HEK293 (cell line): ENCODE data around the gene NUP85.
A peak's percentile ranks its signal among the peaks of the same experiment; 100 is the strongest.

Source experiments
- EGR2 ChIP-seq: fragments of 450-650 bp; formaldehyde crosslinking; IDR thresholded peaks from 2 replicates; pipeline ENCODE4 v1.5.1; 2016; ENCODE audit warnings: low read depth, missing biosample characterization, missing genetic modification characterization
- GFI1B ChIP-seq: fragments of 450-650 bp; formaldehyde crosslinking; IDR thresholded peaks from 2 replicates; pipeline ENCODE4 v1.5.1; 2016; ENCODE audit warnings: missing biosample characterization, missing genetic modification characterization
- GLI2 ChIP-seq: fragments of 450-650 bp; formaldehyde crosslinking; IDR thresholded peaks from 2 replicates; pipeline ENCODE4; 2017; ENCODE audit warnings: missing biosample characterization, missing genetic modification characterization, low read depth, borderline replicate concordance
- GLIS2 ChIP-seq: fragments of 450-650 bp; formaldehyde crosslinking; IDR thresholded peaks from 2 replicates; pipeline ENCODE4 v1.5.1; 2016; ENCODE audit warnings: missing biosample characterization, missing genetic modification characterization
- OSR2 ChIP-seq: fragments of 450-650 bp; formaldehyde crosslinking; IDR thresholded peaks from 2 replicates; pipeline ENCODE4 v1.5.1; 2016; ENCODE audit warnings: missing biosample characterization, missing genetic modification characterization
- PATZ1 ChIP-seq: fragments of 450-650 bp; formaldehyde crosslinking; IDR thresholded peaks from 2 replicates; pipeline ENCODE4 v1.5.1; 2016; ENCODE audit warnings: missing biosample characterization, missing genetic modification characterization
- SP2 ChIP-seq: fragments of 450-650 bp; formaldehyde crosslinking; IDR thresholded peaks from 2 replicates; pipeline ENCODE4 v1.5.1; 2016; ENCODE audit warnings: missing biosample characterization, missing genetic modification characterization
- SP3 ChIP-seq: fragments of 450-650 bp; formaldehyde crosslinking; IDR thresholded peaks from 2 replicates; pipeline ENCODE4 v1.5.1; 2016; ENCODE audit warnings: missing biosample characterization, missing genetic modification characterization
- WT1 ChIP-seq: fragments of 450-650 bp; formaldehyde crosslinking; IDR thresholded peaks from 2 replicates; pipeline ENCODE4 v1.5.1; 2016; ENCODE audit warnings: missing biosample characterization, missing genetic modification characterization
- YY1 ChIP-seq: fragments of 450-650 bp; formaldehyde crosslinking; IDR thresholded peaks from 2 replicates; pipeline ENCODE4 v1.5.1; 2018; ENCODE audit warnings: missing biosample characterization, missing genetic modification characterization
- ZBTB17 ChIP-seq: fragments of 450-650 bp; formaldehyde crosslinking; IDR thresholded peaks from 2 replicates; pipeline ENCODE4 v1.5.1; 2016; ENCODE audit warnings: missing biosample characterization, missing genetic modification characterization
- ZFHX2 ChIP-seq: fragments of 450-650 bp; formaldehyde crosslinking; conservative IDR thresholded peaks from 2 replicates; pipeline ENCODE4 v1.5.1; 2016; ENCODE audit warnings: missing biosample characterization, missing genetic modification characterization
- ZNF148 ChIP-seq: fragments of 450-650 bp; formaldehyde crosslinking; IDR thresholded peaks from 2 replicates; pipeline ENCODE4 v1.5.0; 2017; ENCODE audit warnings: missing biosample characterization, missing genetic modification characterization, borderline replicate concordance
- ZNF175 ChIP-seq: fragments of 450-650 bp; formaldehyde crosslinking; IDR thresholded peaks from 2 replicates; pipeline ENCODE4 v1.5.1; 2016; ENCODE audit warnings: missing biosample characterization, missing genetic modification characterization
- ZNF221 ChIP-seq: fragments of 450-650 bp; formaldehyde crosslinking; IDR thresholded peaks from 2 replicates; pipeline ENCODE4 v1.5.1; 2017; ENCODE audit warnings: missing biosample characterization, missing genetic modification characterization, borderline replicate concordance
- ZNF23 ChIP-seq: fragments of 450-650 bp; formaldehyde crosslinking; IDR thresholded peaks from 2 replicates; pipeline ENCODE4 v1.5.1; 2016; ENCODE audit warnings: missing biosample characterization, missing genetic modification characterization, borderline replicate concordance
- ZNF248 ChIP-seq: fragments of 450-650 bp; formaldehyde crosslinking; IDR thresholded peaks from 2 replicates; pipeline ENCODE4 v1.5.1; 2017; ENCODE audit warnings: missing biosample characterization, missing genetic modification characterization
- ZNF404 ChIP-seq: fragments of 450-650 bp; formaldehyde crosslinking; IDR thresholded peaks from 2 replicates; pipeline ENCODE4 v1.5.1; 2017; ENCODE audit warnings: missing biosample characterization, missing genetic modification characterization
- ZNF423 ChIP-seq: fragments of 450-650 bp; formaldehyde crosslinking; IDR thresholded peaks from 2 replicates; pipeline ENCODE4 v1.5.1; 2016; ENCODE audit warnings: missing biosample characterization, missing genetic modification characterization
- ZNF433 ChIP-seq: fragments of 450-650 bp; formaldehyde crosslinking; IDR thresholded peaks from 2 replicates; pipeline ENCODE4 v1.5.1; 2016; ENCODE audit warnings: missing biosample characterization, missing genetic modification characterization, low read depth
- ZNF501 ChIP-seq: fragments of 450-650 bp; formaldehyde crosslinking; IDR thresholded peaks from 2 replicates; pipeline ENCODE4 v1.5.1; 2016; ENCODE audit warnings: missing biosample characterization, missing genetic modification characterization
- ZNF510 ChIP-seq: fragments of 450-650 bp; formaldehyde crosslinking; IDR thresholded peaks from 2 replicates; pipeline ENCODE4 v1.5.1; 2018; ENCODE audit warnings: mild to moderate bottlenecking, missing genetic modification characterization, missing biosample characterization; ENCODE audit not compliant: insufficient replicate concordance
- ZNF514 ChIP-seq: fragments of 450-650 bp; formaldehyde crosslinking; IDR thresholded peaks from 2 replicates; pipeline ENCODE4 v1.5.1; 2016; ENCODE audit warnings: missing biosample characterization, missing genetic modification characterization
- ZNF548 ChIP-seq: fragments of 450-650 bp; formaldehyde crosslinking; IDR thresholded peaks from 2 replicates; pipeline ENCODE4 v1.5.1; 2016; ENCODE audit warnings: missing biosample characterization, missing genetic modification characterization
- ZNF596 ChIP-seq: fragments of 450-650 bp; IDR thresholded peaks from 2 replicates; pipeline ENCODE4 v1.5.0; 2018; ENCODE audit warnings: missing biosample characterization, mild to moderate bottlenecking, missing genetic modification characterization, moderate library complexity
- ZNF626 ChIP-seq: fragments of 450-650 bp; sonication (Bioruptor Pico); formaldehyde crosslinking; IDR thresholded peaks from 2 replicates; pipeline ENCODE4 v1.5.1; 2018; ENCODE audit warnings: missing biosample characterization, missing genetic modification characterization, inconsistent platforms
- ZNF645 ChIP-seq: fragments of 450-650 bp; formaldehyde crosslinking; IDR thresholded peaks from 2 replicates; pipeline ENCODE4; 2016; ENCODE audit warnings: missing biosample characterization, missing genetic modification characterization
- ZNF791 ChIP-seq: fragments of 450-650 bp; formaldehyde crosslinking; IDR thresholded peaks from 2 replicates; pipeline ENCODE4 v1.5.1; 2016; ENCODE audit warnings: missing biosample characterization, missing genetic modification characterization
- ZSCAN16 ChIP-seq: fragments of 450-650 bp; formaldehyde crosslinking; IDR thresholded peaks from 2 replicates; pipeline ENCODE4 v1.5.1; 2016; ENCODE audit warnings: missing biosample characterization, missing genetic modification characterization
- TF ChIP-seq, protein P1 (sequence below): fragments of 450-650 bp; formaldehyde crosslinking; IDR thresholded peaks from 2 replicates; pipeline ENCODE4 v1.5.1; 2016; ENCODE audit warnings: missing biosample characterization, missing genetic modification characterization, borderline replicate concordance
- TF ChIP-seq, protein P2 (sequence below): fragments of 450-650 bp; formaldehyde crosslinking; IDR thresholded peaks from 2 replicates; pipeline ENCODE4 v1.5.1; 2016; ENCODE audit warnings: missing biosample characterization, missing genetic modification characterization

NUP85 gene

DNA sequence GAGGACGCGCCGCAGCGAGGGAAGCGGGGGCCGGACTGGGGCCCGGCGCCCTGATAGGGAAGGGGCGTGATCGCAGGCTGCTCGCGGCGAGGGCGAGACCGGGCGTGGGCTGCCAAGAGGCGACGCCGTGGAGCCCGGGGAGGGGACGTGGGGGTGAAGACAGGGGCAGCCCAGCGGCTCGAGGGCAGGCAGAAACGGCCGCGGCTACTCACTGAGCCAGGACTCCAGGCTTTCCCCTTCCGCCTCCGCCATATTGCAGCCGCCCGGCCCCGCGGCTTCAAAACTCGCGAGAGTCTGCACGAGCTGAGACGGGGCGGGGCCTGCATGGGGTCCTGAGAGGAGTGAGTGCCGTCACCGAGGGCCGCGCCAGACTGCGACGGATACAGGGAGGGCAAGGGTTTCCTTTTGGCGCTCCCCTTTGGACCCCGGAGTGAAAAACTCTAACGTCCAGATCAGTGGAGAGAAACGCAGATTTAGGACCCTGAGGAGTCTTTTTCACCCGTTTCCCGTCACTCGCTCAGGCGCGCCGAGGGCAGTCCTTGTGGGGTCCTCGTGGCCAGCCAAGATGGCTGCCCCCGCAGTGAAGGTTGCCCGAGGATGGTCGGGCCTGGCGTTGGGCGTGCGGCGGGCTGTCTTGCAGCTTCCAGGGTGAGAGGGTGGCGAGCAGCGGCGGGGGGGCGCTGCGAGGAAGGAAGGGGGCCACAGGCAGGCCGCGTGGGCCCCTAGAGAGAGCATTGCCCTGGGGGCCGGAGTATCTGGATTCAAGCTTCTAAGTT is 56.0 kb downstream of the NUP85 start, which contains the start of the genes GGA3 and MRPS7 (continued):
- TF ChIP-seq, protein P1, sequence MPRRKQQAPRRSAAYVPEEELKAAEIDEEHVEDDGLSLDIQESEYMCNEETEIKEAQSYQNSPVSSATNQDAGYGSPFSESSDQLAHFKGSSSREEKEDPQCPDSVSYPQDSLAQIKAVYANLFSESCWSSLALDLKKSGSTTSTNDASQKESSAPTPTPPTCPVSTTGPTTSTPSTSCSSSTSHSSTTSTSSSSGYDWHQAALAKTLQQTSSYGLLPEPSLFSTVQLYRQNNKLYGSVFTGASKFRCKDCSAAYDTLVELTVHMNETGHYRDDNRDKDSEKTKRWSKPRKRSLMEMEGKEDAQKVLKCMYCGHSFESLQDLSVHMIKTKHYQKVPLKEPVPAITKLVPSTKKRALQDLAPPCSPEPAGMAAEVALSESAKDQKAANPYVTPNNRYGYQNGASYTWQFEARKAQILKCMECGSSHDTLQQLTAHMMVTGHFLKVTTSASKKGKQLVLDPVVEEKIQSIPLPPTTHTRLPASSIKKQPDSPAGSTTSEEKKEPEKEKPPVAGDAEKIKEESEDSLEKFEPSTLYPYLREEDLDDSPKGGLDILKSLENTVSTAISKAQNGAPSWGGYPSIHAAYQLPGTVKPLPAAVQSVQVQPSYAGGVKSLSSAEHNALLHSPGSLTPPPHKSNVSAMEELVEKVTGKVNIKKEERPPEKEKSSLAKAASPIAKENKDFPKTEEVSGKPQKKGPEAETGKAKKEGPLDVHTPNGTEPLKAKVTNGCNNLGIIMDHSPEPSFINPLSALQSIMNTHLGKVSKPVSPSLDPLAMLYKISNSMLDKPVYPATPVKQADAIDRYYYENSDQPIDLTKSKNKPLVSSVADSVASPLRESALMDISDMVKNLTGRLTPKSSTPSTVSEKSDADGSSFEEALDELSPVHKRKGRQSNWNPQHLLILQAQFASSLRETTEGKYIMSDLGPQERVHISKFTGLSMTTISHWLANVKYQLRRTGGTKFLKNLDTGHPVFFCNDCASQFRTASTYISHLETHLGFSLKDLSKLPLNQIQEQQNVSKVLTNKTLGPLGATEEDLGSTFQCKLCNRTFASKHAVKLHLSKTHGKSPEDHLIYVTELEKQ, result no peak
- TF ChIP-seq YY1, result peak; percentile 95
- TF ChIP-seq ZNF514 (tag by site-specific recombination), result no peak
- TF ChIP-seq ZNF548 (tag by site-specific recombination), result no peak
- peak; percentile 97 for TF ChIP-seq SP3 (tag by site-specific recombination)
- no peak for TF ChIP-seq ZNF645 (tag by site-specific recombination)
- TF ChIP-seq EGR2, result peak; percentile 81
- no peak for TF ChIP-seq ZNF248 (tag by site-specific recombination)
- no peak for TF ChIP-seq OSR2
- TF ChIP-seq ZNF423 (tag by site-specific recombination), result no peak
- TF ChIP-seq GLI2 (tag by site-specific recombination), result no peak
- TF ChIP-seq, protein P2, sequence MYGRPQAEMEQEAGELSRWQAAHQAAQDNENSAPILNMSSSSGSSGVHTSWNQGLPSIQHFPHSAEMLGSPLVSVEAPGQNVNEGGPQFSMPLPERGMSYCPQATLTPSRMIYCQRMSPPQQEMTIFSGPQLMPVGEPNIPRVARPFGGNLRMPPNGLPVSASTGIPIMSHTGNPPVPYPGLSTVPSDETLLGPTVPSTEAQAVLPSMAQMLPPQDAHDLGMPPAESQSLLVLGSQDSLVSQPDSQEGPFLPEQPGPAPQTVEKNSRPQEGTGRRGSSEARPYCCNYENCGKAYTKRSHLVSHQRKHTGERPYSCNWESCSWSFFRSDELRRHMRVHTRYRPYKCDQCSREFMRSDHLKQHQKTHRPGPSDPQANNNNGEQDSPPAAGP (tag by site-specific recombination), result peak; percentile 85
- TF ChIP-seq ZNF791, result no peak
- no peak; the same call in 1 of the 2 replicates for TF ChIP-seq ZBTB17 (tag by site-specific recombination)
- 0 out of 2 replicates have a peak, but pooled peaks have one; percentile 24 for TF ChIP-seq ZSCAN16 (tag by site-specific recombination)
- no peak for TF ChIP-seq ZNF404
- peak; percentile 69 for TF ChIP-seq SP2 (tag by site-specific recombination)
- TF ChIP-seq ZNF510 (tag by site-specific recombination), result no peak
- no peak for TF ChIP-seq GFI1B (tag by site-specific recombination)
- no peak for TF ChIP-seq ZNF626
- peak; percentile 86 for TF ChIP-seq ZFHX2 (tag by site-specific recombination)
- TF ChIP-seq GLIS2 (tag by site-specific recombination), result peak; percentile 39; the same call in 1 of the 2 replicates
- TF ChIP-seq ZNF221 (tag by site-specific recombination), result no peak
- no peak for TF ChIP-seq ZNF23
- TF ChIP-seq ZNF433 (tag by site-specific recombination), result no peak
- TF ChIP-seq ZNF175 (tag by site-specific recombination), result no peak
- TF ChIP-seq PATZ1, result peak; percentile 79
- no peak for TF ChIP-seq ZNF596 (tag by site-specific recombination)
- no peak; the same call in 1 of the 2 replicates for TF ChIP-seq ZNF148
- TF ChIP-seq WT1 (tag by site-specific recombination), result 0 out of 2 replicates have a peak, but pooled peaks have one; percentile 42
- peak; percentile 65 for TF ChIP-seq ZNF501 (tag by site-specific recombination)
